K562 (cell line): ENCODE data around the gene GALK2. TPM values are rescaled to one million over a fixed set of nuclear protein-coding genes. Genes with fewer than 3 reads are reported as not detected.

Experiments used
- ATAC-seq: fragments of 200-7000 bp; cut with Tn5 transposase; 3 replicates; pipeline ENCODE4 v1.9.1; 2020; ENCODE audit warnings: moderate library complexity
- BruUV-seq: library from RNA; stranded (reverse); fragments of 400-500 nt; replicated peaks from 2 replicates; lab custom pipeline; 2021; lab: Mats Ljungman, UMichigan
- CTCF ChIA-PET: fragments of 300-600 bp; formaldehyde crosslinking; extraction: SDS; loops from one replicate; lab custom pipeline; 2021; ENCODE audit warnings: low intra/inter-chr PET ratio; lab: Yijun Ruan, JAX
- POLR2A ChIA-PET: fragments of 300-600, 350-650 bp; sonication (Branson Sonifier 250); formaldehyde crosslinking; extraction: SDS; loops from one replicate; lab custom pipeline; 2021; ENCODE audit warnings: antibody characterized with exemption, inconsistent platforms; lab: Yijun Ruan, JAX
- DNase-seq, 4 experiments: peaks; one replicate each; pipeline versions ENCODE4 v3.0.0 to v3.0.0-alpha.2; 2011 to 2018; ENCODE audit warnings: low spot score in 3 of 4, mixed read lengths in 3 of 4; ENCODE audit errors: extremely low read depth in 1 of 4
- FAIRE-seq: peaks from 2 replicates; lab custom pipeline; 2011; peaks lifted over from hg19 to GRCh38; lab: Jason Lieb, UNC
- H2AFZ ChIP-seq: 2 replicates; pipeline ENCODE4 v1.6.0; 2011; ENCODE audit warnings: low read depth, low read length, control low read depth, inconsistent platforms
- H3K27ac ChIP-seq: fragments of 200-600 bp; 3 replicates; pipeline ENCODE4 v1.8.0; 2011; ENCODE audit warnings: low read depth, mild to moderate bottlenecking, control low read depth, inconsistent platforms, low read length, moderate library complexity, mixed read lengths; ENCODE audit errors: extremely low read depth
- H3K27me3 ChIP-seq, 2 experiments: fragments of 300-600 bp in 1 of 2; 2 replicates in 1 of 2; 3 replicates in 1 of 2; pipeline versions ENCODE4 v1.6.0 to v1.8.0; 2011; ENCODE audit warnings: inconsistent platforms in 2 of 2, low read length in 2 of 2, mild to moderate bottlenecking in 1 of 2, mixed read lengths in 1 of 2, moderate library complexity in 1 of 2; ENCODE audit not compliant: control insufficient read depth in 2 of 2, insufficient read depth in 2 of 2
- H3K36me3 ChIP-seq: fragments of 300-600 bp; 3 replicates; pipeline ENCODE4 v1.8.0; 2011; ENCODE audit warnings: mild to moderate bottlenecking, low read length, inconsistent platforms; ENCODE audit not compliant: control insufficient read depth, insufficient read depth
- H3K4me1 ChIP-seq, 2 experiments: fragments of 200-600 bp in 1 of 2; replicated peaks in 1 of 2; 2 replicates in 1 of 2; 3 replicates in 1 of 2; pipeline versions ENCODE4 v1.5.1 to v1.8.0; 2011; ENCODE audit warnings: inconsistent platforms in 2 of 2, low read length in 2 of 2, mild to moderate bottlenecking in 1 of 2, mixed read lengths in 1 of 2, moderate library complexity in 1 of 2; ENCODE audit not compliant: control insufficient read depth in 2 of 2, insufficient read depth in 2 of 2
- H3K4me2 ChIP-seq: 2 replicates; pipeline ENCODE4 v1.6.1; 2011; ENCODE audit warnings: low read length, control low read depth, inconsistent platforms, mixed read lengths; ENCODE audit not compliant: insufficient read depth
- H3K4me3 ChIP-seq: fragments of 200-600 bp; sonication (generic), shearing (Covaris generic); 2 replicates; pipeline ENCODE4 v1.5.1; 2016; ENCODE audit warnings: control low read depth, inconsistent platforms
- H3K79me2 ChIP-seq: fragments of 200-600 bp; 3 replicates; pipeline ENCODE4 v1.8.0; 2011; ENCODE audit warnings: low read length, inconsistent platforms; ENCODE audit not compliant: control insufficient read depth, insufficient read depth
- H3K9ac ChIP-seq, 2 experiments: 2 replicates each; pipeline versions ENCODE4 v1.6.0 to v1.6.1; 2011; ENCODE audit warnings: low read depth in 2 of 2, low read length in 2 of 2, control low read depth in 1 of 2, inconsistent platforms in 1 of 2, mild to moderate bottlenecking in 1 of 2, mixed read lengths in 1 of 2; ENCODE audit not compliant: insufficient read depth in 1 of 2
- H3K9me1 ChIP-seq: one replicate; pipeline ENCODE4 v1.6.0; 2011; ENCODE audit warnings: inconsistent platforms, mild to moderate bottlenecking, low read length, moderate library complexity; ENCODE audit not compliant: control insufficient read depth, insufficient read depth
- H3K9me3 ChIP-seq: replicated peaks from 2 replicates; pipeline ENCODE4 v1.5.1; 2011; ENCODE audit warnings: low read depth, low read length, inconsistent platforms; ENCODE audit not compliant: control insufficient read depth, insufficient read depth
- H4K20me1 ChIP-seq: replicated peaks from 2 replicates; pipeline ENCODE4 v1.6.1; 2011; ENCODE audit warnings: low read length, inconsistent platforms, mixed read lengths; ENCODE audit not compliant: control insufficient read depth, insufficient read depth
- HDAC1 ChIP-seq, 2 experiments: fragments of 450-650 bp; IDR thresholded peaks; 2 replicates each; pipeline ENCODE4 v1.6.1; 2016 to 2017; ENCODE audit warnings: inconsistent platforms in 1 of 2, mild to moderate bottlenecking in 1 of 2, moderate library complexity in 1 of 2
- MCM7 ChIP-seq, 2 experiments: fragments of 450-650 bp; IDR thresholded peaks; 2 replicates each; pipeline ENCODE4 v1.6.1; 2016 to 2018
- NCOA4 ChIP-seq: fragments of 450-650 bp; IDR thresholded peaks from 2 replicates; pipeline ENCODE4 v1.6.1; 2018; ENCODE audit warnings: mild to moderate bottlenecking; ENCODE audit not compliant: partially characterized antibody
- RBM15 ChIP-seq: fragments of 200-400 bp; formaldehyde crosslinking; IDR thresholded peaks from 2 replicates; pipeline ENCODE4 v1.6.1; 2018; ENCODE audit warnings: mild to moderate bottlenecking, low read length, moderate library complexity; ENCODE audit not compliant: insufficient read depth
- YY1 ChIP-seq, 3 experiments: IDR thresholded peaks; 2 replicates each; pipeline ENCODE4 v1.6.1; 2011; ENCODE audit warnings: low read length in 2 of 3, mild to moderate bottlenecking in 2 of 3, moderate library complexity in 2 of 3, borderline replicate concordance in 1 of 3, control low read depth in 1 of 3, low read depth in 1 of 3; ENCODE audit not compliant: insufficient read depth in 3 of 3, insufficient replicate concordance in 2 of 3, control insufficient read depth in 1 of 3, insufficient read length in 1 of 3; ENCODE audit errors: extremely low read depth in 1 of 3
- ZNF75A ChIP-seq: fragments of 450-650 bp; formaldehyde crosslinking; IDR thresholded peaks from 2 replicates; pipeline ENCODE4 v1.4.0; 2020; ENCODE audit warnings: mild to moderate bottlenecking
- WGBS: fragments of 100-300 bp; shearing (Covaris generic); methylation state at CpG from one replicate; pipeline ENCODE4 v1.1.6; 2016; ENCODE audit warnings: low coverage, mixed read lengths; ENCODE audit not compliant: insufficient coverage; ENCODE audit errors: missing lambda C conversion rate; 5-methylcytosine and 5-hydroxymethylcytosine counted together
- in situ Hi-C: fragments of 300-500 bp; cut with MboI; formaldehyde crosslinking; loops from 4 replicates; pipeline ENCODE4 v1.15.0; 2018; ENCODE audit warnings: inconsistent platforms, mixed read lengths
- intact Hi-C: fragments of 100-400 bp; cut with micrococcal nuclease; formaldehyde crosslinking; loops from 2 replicates; pipeline ENCODE4 v1.14.2; 2022
- polyA plus RNA-seq, 8 experiments: library from polyadenylated mRNA; depleted of rRNA in 4 of 8; stranded (reverse) in 5 of 8; unstranded in 3 of 8; fragments of >200 nt; fragmentation: Nextera tagmentation in 2 of 8; fragmentation: Illumina TruSeq in 1 of 8; extraction: Ambion mirVana in 2 of 8; extraction: Trizol in 1 of 8; gene quantifications; 2 replicates each; pipeline versions ENCODE4 v1.2.1 to v1.2.3, GENCODE V29; 2011 to 2014; ENCODE audit warnings: inconsistent platforms in 1 of 8, missing spikeins in 1 of 8
- total RNA-seq, 7 experiments: library from RNA; depleted of rRNA in 6 of 7; stranded (reverse); fragments of >200 nt in 6 of 7; fragmentation: Illumina TruSeq in 2 of 7; extraction: Trizol in 2 of 7; gene quantifications; 2 replicates each; pipeline versions ENCODE4 v1.2.1 to v1.2.3, GENCODE V29; 2011 to 2021; ENCODE audit warnings: low replicate concordance in 1 of 7
- TF ChIP-seq, protein P1 (sequence below): fragments of 250-450 bp; sonication (Bioruptor Pico); IDR thresholded peaks from 2 replicates; pipeline ENCODE4 v1.4.0; 2020; ENCODE audit warnings: borderline replicate concordance
- TF ChIP-seq, protein P2 (sequence below): sonication (generic); formaldehyde crosslinking; IDR thresholded peaks from 2 replicates; pipeline ENCODE4 v1.8.0; 2022; ENCODE audit warnings: mild to moderate bottlenecking, missing genetic modification reagents

The GALK2 gene
- total and polyA plus RNA-seq, 9 of the 15 experiments (the other 6 are each of a cell fraction or from before 2014, with no cell fraction given) = 32.8 to 82.0 (median 54.4) TPM

DNA sequence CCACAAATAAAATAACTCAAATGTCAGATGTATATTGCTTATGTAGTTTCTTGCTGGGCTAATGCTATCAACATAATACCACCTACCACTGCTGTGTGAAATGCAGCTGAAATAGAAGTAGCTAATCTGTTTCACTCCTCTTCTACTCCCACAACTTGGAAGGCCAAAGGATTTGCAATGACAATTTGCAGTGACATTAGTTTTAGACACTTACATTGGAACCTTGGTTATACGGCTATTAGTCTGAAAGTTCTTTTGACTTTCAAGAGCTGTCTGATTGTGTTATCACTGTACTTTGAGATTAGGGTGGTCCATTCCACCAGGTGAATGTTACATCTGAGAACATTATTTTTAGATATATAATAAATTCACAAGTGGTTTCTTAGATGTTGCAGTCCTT lies 48.1 kb upstream of the GALK2 start:
- BruUV-seq = TSS peak; percentile 2
- Histone ChIP-seq H3K4me3 (no peak overlapping the region), H3K4me2 (no peak overlapping the region), H3K79me2 (no peaks in the 10 kb centered on the region), H4K20me1 (no peaks in the 10 kb centered on the region), H3K9me1 (no peaks in the 10 kb centered on the region), H3K9me3 (no peaks in the 10 kb centered on the region), H2AFZ (no peak overlapping the region), H3K9ac (no peak overlapping the region), H3K4me1 (no peaks in the 10 kb centered on the region), H3K27me3 (no peaks in the 10 kb centered on the region), H3K36me3 (peaks cover 41% of the 10 kb centered on the region; the same call in 2 of the 3 replicates), H3K27ac (no peak overlapping the region)
- CTCF ChIA-PET = no interaction called here
- POLR2A ChIA-PET = interaction anchor here (1.0 kb wide), 1 partner anchor 146 kb away, joined by 3 read pairs; no protein-coding TSS in a partner anchor
- peak; percentile 23 for FAIRE-seq
- TF ChIP-seq ZNF75A (CRISPR knock-in tag) (no peak), HDAC1 (IDR thresholded peaks at IDR 0.05) (no peak), YY1 (IDR thresholded peaks at IDR 0.05; ENCODE audit: borderline replicate concordance in 1 of 3, control insufficient read depth in 1 of 3, extremely low read depth in 1 of 3, insufficient read depth in 3 of 3, insufficient read length in 1 of 3, insufficient replicate concordance in 2 of 3, low read depth in 1 of 3, low read length in 2 of 3) (no peak), RBM15 (no peak), NCOA4 (no peak), MCM7 (IDR thresholded peaks at IDR 0.05) (no peak)
- TF ChIP-seq, protein P1, sequence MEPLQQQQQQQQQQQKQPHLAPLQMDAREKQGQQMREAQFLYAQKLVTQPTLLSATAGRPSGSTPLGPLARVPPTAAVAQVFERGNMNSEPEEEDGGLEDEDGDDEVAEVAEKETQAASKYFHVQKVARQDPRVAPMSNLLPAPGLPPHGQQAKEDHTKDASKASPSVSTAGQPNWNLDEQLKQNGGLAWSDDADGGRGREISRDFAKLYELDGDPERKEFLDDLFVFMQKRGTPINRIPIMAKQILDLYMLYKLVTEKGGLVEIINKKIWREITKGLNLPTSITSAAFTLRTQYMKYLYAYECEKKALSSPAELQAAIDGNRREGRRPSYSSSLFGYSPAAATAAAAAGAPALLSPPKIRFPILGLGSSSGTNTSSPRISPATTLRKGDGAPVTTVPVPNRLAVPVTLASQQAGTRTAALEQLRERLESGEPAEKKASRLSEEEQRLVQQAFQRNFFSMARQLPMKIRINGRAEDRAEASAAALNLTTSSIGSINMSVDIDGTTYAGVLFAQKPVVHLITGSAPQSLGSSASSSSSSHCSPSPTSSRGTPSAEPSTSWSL (CRISPR knock-in tag) = no peak
- TF ChIP-seq, protein P2, sequence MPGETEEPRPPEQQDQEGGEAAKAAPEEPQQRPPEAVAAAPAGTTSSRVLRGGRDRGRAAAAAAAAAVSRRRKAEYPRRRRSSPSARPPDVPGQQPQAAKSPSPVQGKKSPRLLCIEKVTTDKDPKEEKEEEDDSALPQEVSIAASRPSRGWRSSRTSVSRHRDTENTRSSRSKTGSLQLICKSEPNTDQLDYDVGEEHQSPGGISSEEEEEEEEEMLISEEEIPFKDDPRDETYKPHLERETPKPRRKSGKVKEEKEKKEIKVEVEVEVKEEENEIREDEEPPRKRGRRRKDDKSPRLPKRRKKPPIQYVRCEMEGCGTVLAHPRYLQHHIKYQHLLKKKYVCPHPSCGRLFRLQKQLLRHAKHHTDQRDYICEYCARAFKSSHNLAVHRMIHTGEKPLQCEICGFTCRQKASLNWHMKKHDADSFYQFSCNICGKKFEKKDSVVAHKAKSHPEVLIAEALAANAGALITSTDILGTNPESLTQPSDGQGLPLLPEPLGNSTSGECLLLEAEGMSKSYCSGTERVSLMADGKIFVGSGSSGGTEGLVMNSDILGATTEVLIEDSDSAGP (CRISPR knock-in tag) = no peak
- in situ Hi-C loops (no loop called here), intact Hi-C loops (no loop called here)
- DNase-seq = no peak
- 84% methylated on average over 1 of the region's 1 CpG for WGBS
- no peak; the same call in 2 of the 3 replicates for ATAC-seq
